CMK (cell line): ENCODE results near the gene MRPS22.
A peak's percentile ranks its signal among the peaks of the same experiment; 100 is the strongest.

Experiments
- DNase-seq: peaks from one replicate; pipeline ENCODE4 v3.0.0-alpha.2; 2010; ENCODE audit warnings: low read depth

MRPS22 gene

GRCh38 chr3:139343895-139344856 lies at the start of gene MRPS22:
MRPS22 (plus strand) TSS chr3:139344020; CDS start chr3:139344027, 7 bp downstream.
- no peak for DNase-seq

GRCh38 chr3:139295040-139295439 lies 48.8 kb upstream of the MRPS22 start:
- DNase-seq = no peak

GRCh38 chr3:139296141-139296718 lies 47.6 kb upstream of the MRPS22 start:
- DNase-seq = no peak

- no peak for DNase-seq
These were observed 46.1 kb upstream of the MRPS22 start for GRCh38 chr3:139297588-139298311.

- peak; percentile 91 for DNase-seq
These were observed 44.3 kb upstream of the MRPS22 start for GRCh38 chr3:139299261-139300132.

- DNase-seq = no peak
These were observed 43.4 kb upstream of the MRPS22 start for GRCh38 chr3:139300416-139300815.

- DNase-seq = no peak
These were observed 42.6 kb upstream of the MRPS22 start for GRCh38 chr3:139301183-139301582.

- DNase-seq = no peak
These were observed 42.2 kb upstream of the MRPS22 start for GRCh38 chr3:139301654-139302053.

- DNase-seq = no peak
These were observed 41.6 kb upstream of the MRPS22 start for GRCh38 chr3:139302084-139302800.

- DNase-seq = no peak
These were observed 41.1 kb upstream of the MRPS22 start for GRCh38 chr3:139302801-139303113.

GRCh38 chr3:139303216-139303615 lies 40.6 kb upstream of the MRPS22 start:
- no peak for DNase-seq

- DNase-seq = no peak
These were observed 39.4 kb upstream of the MRPS22 start for GRCh38 chr3:139304383-139304782.

- no peak for DNase-seq
These were observed 37.7 kb upstream of the MRPS22 start for GRCh38 chr3:139306078-139306477.

- DNase-seq = no peak
These were observed 36.7 kb upstream of the MRPS22 start for GRCh38 chr3:139307072-139307491.

GRCh38 chr3:139307601-139308555 lies 35.9 kb upstream of the MRPS22 start:
- DNase-seq = no peak

GRCh38 chr3:139308560-139308959 lies 35.3 kb upstream of the MRPS22 start:
- DNase-seq = no peak

- no peak for DNase-seq
These were observed 34.7 kb upstream of the MRPS22 start for GRCh38 chr3:139309061-139309591.

GRCh38 chr3:139309880-139310279 lies 33.9 kb upstream of the MRPS22 start:
- no peak for DNase-seq

- DNase-seq = no peak
These were observed 33.3 kb upstream of the MRPS22 start for GRCh38 chr3:139310474-139310933.

GRCh38 chr3:139311557-139311956 lies 32.3 kb upstream of the MRPS22 start:
- DNase-seq = no peak
